ENCODE measurements around the gene KCNIP1. TPM values are rescaled to one million over a fixed set of nuclear protein-coding genes. Genes with fewer than 3 reads are reported as not detected.

KCNIP1 gene
- total and polyA plus RNA-seq, 2 experiments from 2014 or later, result 0.43 to 0.80 TPM

DNA sequence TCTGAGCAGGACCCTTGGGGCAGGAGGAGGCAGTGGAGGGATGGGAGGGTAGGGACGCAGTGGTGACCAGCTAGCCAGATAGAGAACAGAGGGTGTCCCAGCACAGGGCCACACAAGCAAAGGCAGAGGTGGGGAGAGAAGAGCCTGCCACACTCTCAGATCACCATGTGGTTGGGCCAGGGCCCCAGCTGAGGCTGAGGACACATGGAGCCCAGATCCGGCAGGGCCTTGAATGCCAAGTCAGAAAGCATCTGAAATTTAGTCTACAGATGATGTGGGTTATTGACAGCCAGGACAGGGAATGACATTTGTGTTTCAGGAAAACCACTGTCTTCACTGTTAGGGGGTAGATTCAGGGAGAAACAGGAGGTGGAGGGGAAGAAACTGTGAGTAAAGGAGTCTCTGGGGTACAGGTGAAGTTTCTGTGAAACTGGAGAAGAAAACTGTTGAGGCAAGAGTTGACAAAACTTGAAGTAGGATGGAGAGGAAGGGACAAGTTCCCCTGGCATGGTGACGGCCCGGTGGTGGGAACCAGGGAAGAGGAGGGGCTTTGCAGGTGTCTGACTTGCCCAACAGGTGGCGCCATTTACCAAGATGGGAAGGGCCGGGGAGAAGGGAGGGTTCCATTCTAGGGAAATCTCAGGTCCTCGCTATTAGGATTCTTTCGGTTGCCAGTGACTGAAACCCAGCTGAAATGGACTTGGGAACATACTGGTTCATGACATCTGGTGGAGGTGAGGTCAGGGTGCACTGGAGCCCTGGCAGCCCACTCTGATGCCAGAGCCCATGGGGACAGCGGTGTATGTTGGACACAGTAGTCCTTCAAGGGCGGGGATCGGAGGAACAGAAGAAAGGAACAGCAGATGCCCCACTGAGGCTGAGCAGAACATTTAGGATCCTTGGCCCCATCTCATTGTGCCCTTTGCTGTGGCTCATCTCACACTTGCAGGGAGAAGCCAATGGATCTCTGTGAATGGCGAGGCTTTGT, 100.1 kb downstream of the KCNIP1 start:
- H3K79me2 ChIP-seq, result no peaks in the 10 kb centered on the region
- no peaks in the 10 kb centered on the region for H3K4me1 ChIP-seq (ENCODE audit: insufficient read depth)
- H3K27me3 ChIP-seq, result peaks cover 11% of the 10 kb centered on the region
- no peak overlapping the region for H3K4me3 ChIP-seq
- H3K4me2 ChIP-seq, result no peak overlapping the region
- no peaks in the 10 kb centered on the region for H3K9me2 ChIP-seq (replicated peaks; ENCODE audit: insufficient read depth)
- TF ChIP-seq, protein P1, sequence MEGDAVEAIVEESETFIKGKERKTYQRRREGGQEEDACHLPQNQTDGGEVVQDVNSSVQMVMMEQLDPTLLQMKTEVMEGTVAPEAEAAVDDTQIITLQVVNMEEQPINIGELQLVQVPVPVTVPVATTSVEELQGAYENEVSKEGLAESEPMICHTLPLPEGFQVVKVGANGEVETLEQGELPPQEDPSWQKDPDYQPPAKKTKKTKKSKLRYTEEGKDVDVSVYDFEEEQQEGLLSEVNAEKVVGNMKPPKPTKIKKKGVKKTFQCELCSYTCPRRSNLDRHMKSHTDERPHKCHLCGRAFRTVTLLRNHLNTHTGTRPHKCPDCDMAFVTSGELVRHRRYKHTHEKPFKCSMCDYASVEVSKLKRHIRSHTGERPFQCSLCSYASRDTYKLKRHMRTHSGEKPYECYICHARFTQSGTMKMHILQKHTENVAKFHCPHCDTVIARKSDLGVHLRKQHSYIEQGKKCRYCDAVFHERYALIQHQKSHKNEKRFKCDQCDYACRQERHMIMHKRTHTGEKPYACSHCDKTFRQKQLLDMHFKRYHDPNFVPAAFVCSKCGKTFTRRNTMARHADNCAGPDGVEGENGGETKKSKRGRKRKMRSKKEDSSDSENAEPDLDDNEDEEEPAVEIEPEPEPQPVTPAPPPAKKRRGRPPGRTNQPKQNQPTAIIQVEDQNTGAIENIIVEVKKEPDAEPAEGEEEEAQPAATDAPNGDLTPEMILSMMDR (IDR thresholded peaks at IDR 0.05; ENCODE audit: poor library complexity), result peak; percentile 49
- TF ChIP-seq EZH2 (IDR thresholded peaks at IDR 0.05; ENCODE audit: borderline replicate concordance), result no peak
- no peaks in the 10 kb centered on the region for H3K36me3 ChIP-seq (replicated peaks; ENCODE audit: insufficient read depth, low read depth)
- H3K9me3 ChIP-seq (ENCODE audit: low read depth), result no peaks in the 10 kb centered on the region
- WGBS (ENCODE audit: low lambda C conversion rate, missing lambda C conversion rate), result 51% methylated on average over 12 of the region's 12 CpGs
- no peak overlapping the region for H3K27ac ChIP-seq
- H2AFZ ChIP-seq, result no peak overlapping the region
- no peaks in the 10 kb centered on the region for H4K20me1 ChIP-seq (ENCODE audit: insufficient read depth, poor library complexity, severe bottlenecking)
- peak; percentile 65 for DNase-seq (ENCODE audit: low spot score)

DNA sequence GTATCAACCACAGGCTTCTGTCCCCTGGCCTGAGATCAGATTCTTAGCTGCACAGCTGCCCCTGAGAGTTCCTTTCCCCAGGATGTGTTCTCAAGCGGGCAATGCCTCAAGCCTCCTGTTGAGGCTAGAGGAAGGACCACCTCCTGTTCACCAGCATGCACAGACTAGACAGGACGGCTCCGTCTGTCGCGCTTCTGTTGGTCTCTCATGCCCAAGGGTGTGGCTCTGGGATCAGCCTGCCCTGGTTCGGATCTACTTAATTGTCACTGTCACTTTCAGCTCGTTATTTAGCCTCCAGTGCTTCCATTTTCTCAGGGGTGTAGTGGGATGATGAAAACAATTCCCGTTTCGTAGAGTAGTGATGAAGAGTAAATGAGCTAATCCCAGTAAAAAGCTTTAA, 103.1 kb downstream of the KCNIP1 start:
- no peak for DNase-seq (ENCODE audit: low spot score)
- TF ChIP-seq, protein P1 (IDR thresholded peaks at IDR 0.05; ENCODE audit: poor library complexity), result no peak
- TF ChIP-seq EZH2phosphoT487 (IDR thresholded peaks at IDR 0.05; ENCODE audit: low read depth, severe bottlenecking, unreplicated experiment) (no peak), EZH2 (IDR thresholded peaks at IDR 0.05; ENCODE audit: borderline replicate concordance) (no peak)
- Histone ChIP-seq H3K4me2 (no peak overlapping the region), H2AFZ (no peak overlapping the region), H3K9me3 (ENCODE audit: low read depth) (no peaks in the 10 kb centered on the region), H4K20me1 (ENCODE audit: insufficient read depth, poor library complexity, severe bottlenecking) (no peaks in the 10 kb centered on the region), H3K27me3 (peaks cover 6% of the 10 kb centered on the region), H3K27ac (no peak overlapping the region), H3K4me1 (ENCODE audit: insufficient read depth) (no peaks in the 10 kb centered on the region), H3K36me3 (replicated peaks; ENCODE audit: insufficient read depth, low read depth) (no peaks in the 10 kb centered on the region), H3K79me2 (no peaks in the 10 kb centered on the region), H3K9me2 (replicated peaks; ENCODE audit: insufficient read depth) (no peaks in the 10 kb centered on the region), H3K4me3 (no peak overlapping the region)
- WGBS (ENCODE audit: low lambda C conversion rate, missing lambda C conversion rate), result 59% methylated on average over 9 of the region's 9 CpGs

DNA sequence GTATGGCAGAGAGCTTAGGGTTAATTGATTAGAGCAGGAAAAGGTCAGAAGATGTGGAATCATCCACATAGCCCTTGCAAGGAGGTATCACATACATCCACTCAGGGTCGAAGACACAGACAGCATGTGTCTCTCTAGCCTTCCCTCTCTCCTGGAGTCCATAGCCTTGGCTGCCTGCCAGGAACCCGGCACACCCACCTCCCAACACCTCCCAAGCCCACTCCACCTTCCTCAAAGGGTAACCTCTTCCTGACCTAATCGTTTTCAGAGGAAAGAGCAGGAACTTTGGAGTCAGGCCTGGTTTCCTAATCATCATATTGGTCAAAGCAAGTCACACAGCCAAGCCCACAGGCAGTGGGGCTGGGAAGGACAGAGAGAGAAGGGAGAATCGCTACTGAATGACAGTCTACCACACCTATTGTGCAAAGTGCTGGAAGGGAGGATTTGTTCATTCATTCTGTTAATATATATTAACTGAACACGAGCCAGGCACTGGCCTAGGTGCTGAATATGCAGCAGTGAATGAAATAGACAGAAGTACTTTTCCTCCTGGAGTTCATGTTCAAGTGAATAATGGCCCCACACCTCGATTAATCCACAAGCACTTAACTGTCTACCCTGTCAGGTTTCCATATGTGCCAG, 107.8 kb downstream of the KCNIP1 start:
- Histone ChIP-seq H3K4me2 (no peak overlapping the region), H3K27me3 (peaks cover 8% of the 10 kb centered on the region)
- WGBS (ENCODE audit: low lambda C conversion rate, missing lambda C conversion rate), result 45% methylated on average over 6 of the region's 6 CpGs

More for the DNA sequence above, 107.8 kb downstream of the KCNIP1 start:
- Histone ChIP-seq H3K4me3 (no peak overlapping the region), H3K27ac (no peak overlapping the region), H2AFZ (no peak overlapping the region), H3K9me3 (ENCODE audit: low read depth) (no peaks in the 10 kb centered on the region), H3K9me2 (replicated peaks; ENCODE audit: insufficient read depth) (no peaks in the 10 kb centered on the region), H4K20me1 (ENCODE audit: insufficient read depth, poor library complexity, severe bottlenecking) (no peaks in the 10 kb centered on the region), H3K36me3 (replicated peaks; ENCODE audit: insufficient read depth, low read depth) (no peaks in the 10 kb centered on the region), H3K79me2 (no peaks in the 10 kb centered on the region), H3K4me1 (ENCODE audit: insufficient read depth) (no peaks in the 10 kb centered on the region)
- peak; percentile 29 for DNase-seq (ENCODE audit: low spot score)
- no peak for TF ChIP-seq EZH2phosphoT487 (IDR thresholded peaks at IDR 0.05; ENCODE audit: low read depth, severe bottlenecking, unreplicated experiment)
- no peak for TF ChIP-seq EZH2 (IDR thresholded peaks at IDR 0.05; ENCODE audit: borderline replicate concordance)
- TF ChIP-seq, protein P1 (IDR thresholded peaks at IDR 0.05; ENCODE audit: poor library complexity), result no peak

All from hepatocyte (in vitro differentiated cells).